MM.1S (cell line): ENCODE data around the gene PSMB9.

Experiments
- DNase-seq: peaks from one replicate; pipeline ENCODE4 v3.0.0-alpha.2; 2015
- H2AFZ ChIP-seq: fragments of 300-600 bp; sonication (generic); 2 replicates; pipeline ENCODE4 v1.6.0; 2016; ENCODE audit warnings: antibody characterized with exemption, low read length
- H3F3A ChIP-seq: fragments of 300-600 bp; sonication (generic); 2 replicates; pipeline ENCODE4 v1.6.1; 2016; ENCODE audit warnings: mild to moderate bottlenecking, antibody characterized with exemption, low read length, moderate library complexity, mixed read lengths; ENCODE audit not compliant: insufficient read depth
- H3K27ac ChIP-seq: fragments of 300-600 bp; sonication (generic); 2 replicates; pipeline ENCODE4 v1.5.1; 2016; ENCODE audit warnings: mild to moderate bottlenecking, low read length
- H3K27me3 ChIP-seq: fragments of 300-600 bp; sonication (generic); replicated peaks from 2 replicates; pipeline ENCODE4 v1.6.0; 2016; ENCODE audit warnings: low read length; ENCODE audit not compliant: insufficient read depth
- H3K36me3 ChIP-seq: fragments of 300-600 bp; sonication (generic); replicated peaks from 2 replicates; pipeline ENCODE4 v1.6.1; 2016; ENCODE audit warnings: mild to moderate bottlenecking, low read length, mixed read lengths; ENCODE audit not compliant: insufficient read depth
- H3K4me1 ChIP-seq: fragments of 300-600 bp; sonication (generic); 2 replicates; pipeline ENCODE4 v1.6.1; 2016; ENCODE audit warnings: low read length, mixed read lengths
- H3K4me2 ChIP-seq: fragments of 300-600 bp; sonication (generic); 2 replicates; pipeline ENCODE4 v1.6.0; 2016; ENCODE audit warnings: low read depth, low read length
- H3K4me3 ChIP-seq: fragments of 300-600 bp; sonication (generic); 2 replicates; pipeline ENCODE4 v1.5.1; 2016; ENCODE audit warnings: low read length, mixed read lengths
- H3K79me2 ChIP-seq: fragments of 300-600 bp; sonication (generic); 2 replicates; pipeline ENCODE4 v1.6.1; 2016; ENCODE audit warnings: mixed run types, low read length, mixed read lengths
- H3K9ac ChIP-seq: fragments of 300-600 bp; sonication (generic); 2 replicates; pipeline ENCODE4 v1.6.1; 2016; ENCODE audit warnings: low read length, mixed read lengths
- H3K9me2 ChIP-seq: fragments of 300-600 bp; sonication (generic); replicated peaks from 2 replicates; pipeline ENCODE4 v1.6.1; 2016; ENCODE audit warnings: mild to moderate bottlenecking, low read length, mixed read lengths; ENCODE audit not compliant: insufficient read depth
- H3K9me3 ChIP-seq: fragments of 300-600 bp; sonication (generic); replicated peaks from 2 replicates; pipeline ENCODE4 v1.6.1; 2016; ENCODE audit warnings: mild to moderate bottlenecking, low read length, mixed read lengths; ENCODE audit not compliant: insufficient read depth
- H4K20me1 ChIP-seq: fragments of 300-600 bp; sonication (generic); 2 replicates; pipeline ENCODE4 v1.6.1; 2016; ENCODE audit warnings: mild to moderate bottlenecking, low read length, moderate library complexity, mixed read lengths; ENCODE audit not compliant: insufficient read depth
- EZH2 ChIP-seq: fragments of 300-600 bp; sonication (generic); optimal IDR thresholded peaks from 2 replicates; pipeline ENCODE3; 2017; ENCODE audit warnings: low read depth, mild to moderate bottlenecking, antibody characterized with exemption, low read length, mixed read lengths
- EZH2phosphoT487 ChIP-seq: fragments of 300-600 bp; sonication (generic); IDR thresholded peaks from 2 replicates; pipeline ENCODE4 v1.6.1; 2018; ENCODE audit warnings: antibody characterized with exemption, low read length
- TF ChIP-seq, protein P1 (sequence below): fragments of 300-600 bp; sonication (generic); IDR thresholded peaks from 2 replicates; pipeline ENCODE4 v1.5.1; 2016; ENCODE audit warnings: antibody characterized with exemption, low read length, mixed read lengths

PSMB9 gene

DNA sequence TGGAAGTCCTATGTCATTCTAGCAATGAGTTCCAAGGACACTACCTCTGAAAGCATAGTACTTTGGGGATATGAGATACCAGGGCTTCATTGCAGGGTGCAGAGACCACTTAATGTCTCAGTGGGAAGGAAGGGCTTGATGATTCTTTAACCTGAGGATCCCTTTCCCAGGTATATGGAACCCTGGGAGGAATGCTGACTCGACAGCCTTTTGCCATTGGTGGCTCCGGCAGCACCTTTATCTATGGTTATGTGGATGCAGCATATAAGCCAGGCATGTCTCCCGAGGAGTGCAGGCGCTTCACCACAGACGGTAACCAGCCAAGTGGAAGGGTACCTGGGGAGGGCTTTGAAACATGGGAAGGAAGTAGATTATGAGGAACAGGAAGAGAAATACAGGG is 4.2 kb downstream of the PSMB9 start:
- no peak overlapping the region for H3K4me2 ChIP-seq
- H3K27ac ChIP-seq, result no peak overlapping the region
- no peak for DNase-seq
- H3F3A ChIP-seq, result peaks cover 3% of the 10 kb centered on the region; the same call in 1 of the 2 replicates
- no peak overlapping the region for H3K4me3 ChIP-seq
- no peaks in the 10 kb centered on the region for H4K20me1 ChIP-seq
- H3K79me2 ChIP-seq, result peaks cover 24% of the 10 kb centered on the region
- H3K9ac ChIP-seq, result no peak overlapping the region
- H3K9me3 ChIP-seq, result no peaks in the 10 kb centered on the region
- no peaks in the 10 kb centered on the region for H3K36me3 ChIP-seq
- no peaks in the 10 kb centered on the region for H3K9me2 ChIP-seq
- H3K4me1 ChIP-seq, result peaks cover 16% of the 10 kb centered on the region; the same call in 1 of the 2 replicates
- no peaks in the 10 kb centered on the region for H3K27me3 ChIP-seq
- TF ChIP-seq, protein P1, sequence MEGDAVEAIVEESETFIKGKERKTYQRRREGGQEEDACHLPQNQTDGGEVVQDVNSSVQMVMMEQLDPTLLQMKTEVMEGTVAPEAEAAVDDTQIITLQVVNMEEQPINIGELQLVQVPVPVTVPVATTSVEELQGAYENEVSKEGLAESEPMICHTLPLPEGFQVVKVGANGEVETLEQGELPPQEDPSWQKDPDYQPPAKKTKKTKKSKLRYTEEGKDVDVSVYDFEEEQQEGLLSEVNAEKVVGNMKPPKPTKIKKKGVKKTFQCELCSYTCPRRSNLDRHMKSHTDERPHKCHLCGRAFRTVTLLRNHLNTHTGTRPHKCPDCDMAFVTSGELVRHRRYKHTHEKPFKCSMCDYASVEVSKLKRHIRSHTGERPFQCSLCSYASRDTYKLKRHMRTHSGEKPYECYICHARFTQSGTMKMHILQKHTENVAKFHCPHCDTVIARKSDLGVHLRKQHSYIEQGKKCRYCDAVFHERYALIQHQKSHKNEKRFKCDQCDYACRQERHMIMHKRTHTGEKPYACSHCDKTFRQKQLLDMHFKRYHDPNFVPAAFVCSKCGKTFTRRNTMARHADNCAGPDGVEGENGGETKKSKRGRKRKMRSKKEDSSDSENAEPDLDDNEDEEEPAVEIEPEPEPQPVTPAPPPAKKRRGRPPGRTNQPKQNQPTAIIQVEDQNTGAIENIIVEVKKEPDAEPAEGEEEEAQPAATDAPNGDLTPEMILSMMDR, result no peak
- no peak for TF ChIP-seq EZH2phosphoT487
- H2AFZ ChIP-seq, result no peak overlapping the region

DNA sequence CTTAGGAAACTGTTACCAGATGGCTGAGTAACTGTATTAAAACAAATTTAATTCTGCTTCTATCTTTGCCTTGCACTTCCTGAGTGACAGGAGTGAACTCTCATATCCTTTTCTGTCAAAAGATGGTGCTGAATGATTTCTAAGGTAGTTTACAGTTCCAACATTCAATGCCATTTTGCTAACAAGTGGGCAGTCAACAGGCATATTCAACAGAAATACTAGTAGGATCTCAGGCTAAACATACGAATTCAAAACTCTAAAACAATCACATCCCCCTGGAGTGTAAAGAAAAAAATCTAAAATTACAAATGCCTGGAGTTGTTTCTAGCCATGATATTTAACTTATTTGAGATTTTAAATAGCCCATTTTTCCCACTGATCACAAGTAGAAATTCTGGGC is 6.7 kb downstream of the PSMB9 start:
- DNase-seq, result no peak

DNA sequence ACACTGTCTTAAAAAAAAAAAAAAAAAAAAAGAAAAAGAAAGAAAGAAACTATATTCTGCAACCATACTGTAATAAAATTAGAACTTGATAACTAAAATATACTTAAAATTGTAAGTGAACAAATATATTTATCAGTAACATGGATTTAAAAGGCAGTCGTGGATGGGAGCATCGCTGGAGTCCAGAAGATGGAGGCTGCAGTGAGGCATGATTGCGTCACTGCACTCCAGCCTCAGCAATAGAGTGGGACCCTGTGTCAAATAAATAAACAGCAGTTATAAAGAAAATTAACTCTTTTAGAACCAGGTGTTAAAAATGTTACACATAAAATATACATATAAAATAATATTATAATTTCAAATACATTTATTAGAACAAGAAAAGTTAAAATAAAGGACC is 8.7 kb downstream of the PSMB9 start:
- no peaks in the 10 kb centered on the region for H3K27me3 ChIP-seq
- peaks cover 8% of the 10 kb centered on the region; the same call in 1 of the 2 replicates for H3K4me1 ChIP-seq
- H3K4me3 ChIP-seq, result no peak overlapping the region
- H3K9ac ChIP-seq, result no peak overlapping the region
- no peaks in the 10 kb centered on the region for H3K9me3 ChIP-seq
- no peak overlapping the region for H2AFZ ChIP-seq
- no peaks in the 10 kb centered on the region for H3F3A ChIP-seq
- no peaks in the 10 kb centered on the region for H3K36me3 ChIP-seq
- H3K79me2 ChIP-seq, result no peaks in the 10 kb centered on the region
- DNase-seq, result no peak
- H3K27ac ChIP-seq, result no peak overlapping the region
- no peaks in the 10 kb centered on the region for H4K20me1 ChIP-seq
- H3K9me2 ChIP-seq, result no peaks in the 10 kb centered on the region
- no peak overlapping the region for H3K4me2 ChIP-seq
- no peak for TF ChIP-seq EZH2phosphoT487
- TF ChIP-seq, protein P1, result no peak
- TF ChIP-seq EZH2, result no peak

More for the DNA sequence above, 6.7 kb downstream of the PSMB9 start:
- Histone ChIP-seq H2AFZ (no peak overlapping the region), H3K4me3 (no peak overlapping the region), H4K20me1 (no peaks in the 10 kb centered on the region), H3F3A (no peaks in the 10 kb centered on the region), H3K4me2 (no peak overlapping the region), H3K9ac (no peak overlapping the region), H3K27ac (no peak overlapping the region), H3K9me2 (no peaks in the 10 kb centered on the region), H3K79me2 (peaks cover 8% of the 10 kb centered on the region), H3K4me1 (peaks cover 9% of the 10 kb centered on the region; the same call in 1 of the 2 replicates), H3K36me3 (no peaks in the 10 kb centered on the region), H3K9me3 (no peaks in the 10 kb centered on the region), H3K27me3 (no peaks in the 10 kb centered on the region)
- no peak for TF ChIP-seq EZH2phosphoT487
- no peak for TF ChIP-seq EZH2
- TF ChIP-seq, protein P1, result no peak
